HCT116 (cell line): ENCODE measurements around the gene GGT7. TPM values are rescaled to one million over a fixed set of nuclear protein-coding genes. Genes with fewer than 3 reads are reported as not detected.

Experiments
- ATAC-seq: fragments of 200-7000 bp; cut with Tn5 transposase; 2 replicates; pipeline ENCODE4 v1.9.1; 2020; ENCODE audit warnings: mild to moderate bottlenecking, moderate library complexity
- BruUV-seq: library from RNA; stranded (reverse); fragments of 400-500 nt; replicated peaks from 2 replicates; lab custom pipeline; 2021; lab: Mats Ljungman, UMichigan
- CTCF ChIA-PET: fragments of 300-600 bp; sonication (Branson Sonifier 250); formaldehyde crosslinking; loops from one replicate; lab custom pipeline; 2021; ENCODE audit warnings: antibody characterized with exemption; lab: Charles Lee
- POLR2A ChIA-PET: fragments of 300-600, 350-600 bp; sonication (Branson Sonifier 250); formaldehyde crosslinking; loops from one replicate; lab custom pipeline; 2021; ENCODE audit warnings: antibody characterized with exemption; lab: Charles Lee
- RAD21 ChIA-PET, 2 experiments: fragments of 300-600 bp; sonication (Branson Sonifier 250); formaldehyde crosslinking; loops; one replicate each; lab custom pipeline; 2023; ENCODE audit warnings: low total read pairs in 2 of 2; ENCODE audit not compliant: uncharacterized antibody in 2 of 2, unreplicated experiment in 2 of 2, low non-redundant PET in 1 of 2; lab: Charles Lee
- DNase-seq: peaks from one replicate; pipeline ENCODE4 v3.0.0-alpha.2; 2010; ENCODE audit warnings: low read depth, low spot score
- H2AFZ ChIP-seq: fragments of 200-600 bp; shearing (Covaris generic), sonication (generic); 2 replicates; pipeline ENCODE4 v1.6.1; 2017; ENCODE audit warnings: low read depth, mixed run types, mixed read lengths, antibody characterized with exemption, low read length; ENCODE audit not compliant: poor library complexity, severe bottlenecking
- H3K27ac ChIP-seq: 2 replicates; pipeline ENCODE4 v1.5.1; 2012; ENCODE audit warnings: low read depth, low read length
- H3K27me3 ChIP-seq: fragments of 200-600 bp; sonication (generic); 2 replicates; pipeline ENCODE4 v1.6.1; 2016; ENCODE audit warnings: mixed run types, low read length, mixed read lengths; ENCODE audit not compliant: insufficient read depth
- H3K36me3 ChIP-seq, 2 experiments: fragments of 200-500 bp in 1 of 2; fragments of 200-600 bp in 1 of 2; sonication (Bioruptor generic) in 1 of 2; sonication (generic) in 1 of 2; 2 replicates each; pipeline versions ENCODE4 v1.5.1 to v1.6.1; 2014 to 2016; ENCODE audit warnings: low read length in 2 of 2, inconsistent platforms in 1 of 2, mixed read lengths in 1 of 2, mixed run types in 1 of 2; ENCODE audit not compliant: insufficient read depth in 2 of 2, control insufficient read depth in 1 of 2
- H3K4me1 ChIP-seq, 2 experiments: fragments of 200-600 bp in 1 of 2; sonication (generic) in 1 of 2; 2 replicates each; pipeline versions ENCODE4 v1.5.1 to v1.6.1; 2012 to 2017; ENCODE audit warnings: low read length in 2 of 2, inconsistent platforms in 1 of 2, mild to moderate bottlenecking in 1 of 2, mixed read lengths in 1 of 2, mixed run types in 1 of 2, moderate library complexity in 1 of 2; ENCODE audit not compliant: insufficient read depth in 2 of 2, control insufficient read depth in 1 of 2
- H3K4me2 ChIP-seq: fragments of 200-600 bp; sonication (generic); 2 replicates; pipeline ENCODE4 v1.6.1; 2017; ENCODE audit warnings: mixed run types, low read length, mixed read lengths
- H3K4me3 ChIP-seq, 2 experiments: fragments of 200-600 bp in 1 of 2; sonication (generic) in 1 of 2; replicated peaks in 1 of 2; 2 replicates each; pipeline ENCODE4 v1.5.1; 2011 to 2016; ENCODE audit warnings: low read length in 2 of 2, control low read depth in 1 of 2, low read depth in 1 of 2, mild to moderate bottlenecking in 1 of 2, mixed read lengths in 1 of 2, mixed run types in 1 of 2
- H3K79me2 ChIP-seq: fragments of 200-600 bp; sonication (generic); 2 replicates; pipeline ENCODE4 v1.6.1; 2017; ENCODE audit warnings: mild to moderate bottlenecking, mixed run types, low read length, moderate library complexity, mixed read lengths; ENCODE audit not compliant: insufficient read depth
- H3K9ac ChIP-seq: fragments of 200-600 bp; sonication (generic); 2 replicates; pipeline ENCODE4 v1.6.1; 2016; ENCODE audit warnings: low read length, mixed read lengths
- H3K9me2 ChIP-seq: fragments of 200-600 bp; sonication (generic), shearing (Covaris generic); 2 replicates; pipeline ENCODE4 v1.6.1; 2017; ENCODE audit warnings: mixed run types, mild to moderate bottlenecking, moderate library complexity; ENCODE audit not compliant: insufficient read depth
- H3K9me3 ChIP-seq, 2 experiments: fragments of 200-500 bp in 1 of 2; fragments of 200-600 bp in 1 of 2; sonication (Bioruptor generic) in 1 of 2; sonication (generic) in 1 of 2; 2 replicates each; pipeline ENCODE4 v1.6.1; 2014 to 2017; ENCODE audit warnings: low read length in 2 of 2, mixed read lengths in 2 of 2, inconsistent platforms in 1 of 2, low read depth in 1 of 2, mild to moderate bottlenecking in 1 of 2, mixed run types in 1 of 2, moderate library complexity in 1 of 2; ENCODE audit not compliant: control insufficient read depth in 1 of 2, insufficient read depth in 1 of 2
- H4K20me1 ChIP-seq: fragments of 200-600 bp; sonication (generic), shearing (Covaris generic); 2 replicates; pipeline ENCODE4 v1.6.1; 2017; ENCODE audit warnings: mixed run types, mild to moderate bottlenecking, moderate library complexity; ENCODE audit not compliant: insufficient read depth
- ATF3 ChIP-seq: IDR thresholded peaks from 2 replicates; pipeline ENCODE4 v1.6.1; 2012
- CEBPB ChIP-seq: IDR thresholded peaks from 2 replicates; pipeline ENCODE4 v1.6.1; 2012; ENCODE audit warnings: low read depth
- CTCF ChIP-seq, 3 experiments: fragments of 200-600 bp in 1 of 3; sonication (generic) in 1 of 3; IDR thresholded peaks in 2 of 3; conservative IDR thresholded peaks in 1 of 3; 2 replicates each; pipeline ENCODE4 v1.5.1; 2012 to 2017; ENCODE audit warnings: low read depth in 2 of 3, low read length in 2 of 3, antibody characterized with exemption in 1 of 3, borderline replicate concordance in 1 of 3, control low read depth in 1 of 3, mild to moderate bottlenecking in 1 of 3, mixed read lengths in 1 of 3, mixed run types in 1 of 3, moderate library complexity in 1 of 3; ENCODE audit not compliant: insufficient read depth in 1 of 3
- EZH2 ChIP-seq: fragments of 200-600 bp; sonication (generic); IDR thresholded peaks from 2 replicates; pipeline ENCODE4 v1.6.1; 2017; ENCODE audit warnings: antibody characterized with exemption, mixed run types
- EZH2phosphoT487 ChIP-seq: fragments of 200-600 bp; IDR thresholded peaks from 2 replicates; pipeline ENCODE4 v1.6.1; 2018; ENCODE audit warnings: antibody characterized with exemption, borderline replicate concordance
- FOSL1 ChIP-seq: IDR thresholded peaks from 2 replicates; pipeline ENCODE4 v1.6.1; 2012; ENCODE audit warnings: low read depth
- JUND ChIP-seq: IDR thresholded peaks from 2 replicates; pipeline ENCODE4 v1.6.1; 2012
- MAX ChIP-seq: IDR thresholded peaks from 2 replicates; pipeline ENCODE4 v1.6.1; 2012
- REST ChIP-seq: IDR thresholded peaks from 2 replicates; pipeline ENCODE4 v1.6.1; 2012; ENCODE audit warnings: low read depth
- SIN3A ChIP-seq: IDR thresholded peaks from 2 replicates; pipeline ENCODE4 v1.6.1; 2012; ENCODE audit warnings: low read depth
- SP1 ChIP-seq: IDR thresholded peaks from 2 replicates; pipeline ENCODE4 v1.6.1; 2012; ENCODE audit warnings: low read depth
- SRF ChIP-seq: IDR thresholded peaks from 2 replicates; pipeline ENCODE4 v1.6.1; 2012; ENCODE audit warnings: low read depth
- TCF7L2 ChIP-seq: IDR thresholded peaks from 2 replicates; pipeline ENCODE4 v1.7.0; 2011; ENCODE audit warnings: borderline replicate concordance, inconsistent platforms; ENCODE audit not compliant: insufficient read depth, insufficient read length; ENCODE audit errors: extremely low read depth
- ZBTB33 ChIP-seq: IDR thresholded peaks from 2 replicates; pipeline ENCODE4 v1.6.1; 2011; ENCODE audit warnings: mild to moderate bottlenecking, low read length, moderate library complexity; ENCODE audit not compliant: insufficient replicate concordance; ENCODE audit errors: extremely low read depth
- ZFX ChIP-seq: fragments of 450-650 bp; IDR thresholded peaks from 2 replicates; pipeline ENCODE4 v1.6.1; 2017
- intact Hi-C: fragments of 100-400 bp; cut with micrococcal nuclease; formaldehyde crosslinking; loops from 2 replicates; pipeline ENCODE4 v1.10.0; 2022
- total RNA-seq: library from RNA; stranded (reverse); gene quantifications from one replicate; pipeline ENCODE4 v1.2.1, GENCODE V29; 2021; ENCODE audit not compliant: unreplicated experiment

GGT7 gene
- total RNA-seq, 1 experiment from 2014 or later, result 9.4 TPM

- no peak for TF ChIP-seq ZBTB33
- no peak for TF ChIP-seq TCF7L2
- no peak for TF ChIP-seq CEBPB
- TF ChIP-seq EZH2, result no peak
- TF ChIP-seq FOSL1, result no peak
- TF ChIP-seq ZFX, result no peak
- TF ChIP-seq ATF3, result no peak
- no peak for TF ChIP-seq SIN3A
- no peak for TF ChIP-seq CTCF (IDR thresholded peaks at IDR 0.05 in 2 of 3, conservative IDR thresholded peaks at IDR 0.05 in 1 of 3; ENCODE audit: borderline replicate concordance in 1 of 3, insufficient read depth in 1 of 3, low read depth in 2 of 3, low read length in 2 of 3)
- TF ChIP-seq EZH2phosphoT487, result no peak
- no peak for TF ChIP-seq JUND
- TF ChIP-seq SRF, result no peak
- no peak for TF ChIP-seq REST
- TF ChIP-seq SP1, result no peak
- TF ChIP-seq MAX, result no peak
- TF ChIP-seq, all 23 proteins: peak for 0
- no peaks in the 10 kb centered on the region; a peak in 1 of 4 replicates for H3K36me3 ChIP-seq
- H3K9ac ChIP-seq, result no peak overlapping the region
- intact Hi-C loops, result no loop called here
- H3K4me2 ChIP-seq, result no peak overlapping the region
- no peaks in the 10 kb centered on the region for H3K27me3 ChIP-seq
- H3K9me2 ChIP-seq, result no peaks in the 10 kb centered on the region
- POLR2A ChIA-PET, result no interaction called here
- no peaks in the 10 kb centered on the region for H4K20me1 ChIP-seq
- no peak overlapping the region for H3K27ac ChIP-seq
- RAD21 ChIA-PET, result no interaction called here
- H3K4me1 ChIP-seq, result no peaks in the 10 kb centered on the region
- no peaks in the 10 kb centered on the region for H3K9me3 ChIP-seq
- CTCF ChIA-PET, result interaction anchor here (1.3 kb wide), 1 partner anchor 10 kb away, joined by 5 read pairs; the partner anchor contains the start of gene GGT7
- ATAC-seq (no peak), DNase-seq (no peak)
- no peaks in the 10 kb centered on the region for H3K79me2 ChIP-seq
- no peak overlapping the region for H2AFZ ChIP-seq
- no TSS peak for BruUV-seq
- no peak overlapping the region for H3K4me3 ChIP-seq
Measured at GRCh38 chr20:34863421-34863965, 9.2 kb downstream of the GGT7 start.
